ENCODE measurements around the gene RPL35. TPM values are rescaled to one million over a fixed set of nuclear protein-coding genes. Genes with fewer than 3 reads are reported as not detected.

RPL35 gene
- total and polyA plus RNA-seq, 2 donors from 2014 or later: 910 to 2,355 TPM

DNA sequence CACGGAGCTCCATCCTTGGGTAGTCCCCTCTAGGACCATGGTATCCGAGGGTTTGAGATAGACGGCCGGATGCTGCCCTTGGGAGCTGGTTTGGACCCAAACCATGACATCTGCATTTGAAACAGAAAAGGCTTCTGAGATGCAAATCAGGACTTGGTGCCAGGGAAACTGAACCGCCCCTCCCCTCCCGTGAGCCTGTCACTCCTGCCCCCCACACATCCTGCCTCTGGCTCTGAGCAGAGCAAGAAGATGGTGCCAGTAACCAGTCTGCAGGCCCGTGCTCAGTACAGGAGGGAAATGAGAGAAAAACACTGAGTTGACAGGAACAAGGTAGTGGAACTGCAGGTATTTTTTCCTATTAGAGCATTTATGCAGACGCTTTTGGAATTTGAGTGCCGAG, 18.7 kb upstream of the RPL35 start:
- H3K36me3 ChIP-seq (ENCODE audit: control insufficient read depth in 2 of 3, insufficient read depth in 3 of 3, low read length in 3 of 3): peaks cover 2 to 34% (median 24%) of the 10 kb centered on the region in 3 donors
- no peak overlapping the region for H3K9ac ChIP-seq (ENCODE audit: low read length in 3 of 3)
- no peak overlapping the region for H3K27ac ChIP-seq (ENCODE audit: low read depth in 2 of 2, low read length in 2 of 2)
- TF ChIP-seq, protein P1, sequence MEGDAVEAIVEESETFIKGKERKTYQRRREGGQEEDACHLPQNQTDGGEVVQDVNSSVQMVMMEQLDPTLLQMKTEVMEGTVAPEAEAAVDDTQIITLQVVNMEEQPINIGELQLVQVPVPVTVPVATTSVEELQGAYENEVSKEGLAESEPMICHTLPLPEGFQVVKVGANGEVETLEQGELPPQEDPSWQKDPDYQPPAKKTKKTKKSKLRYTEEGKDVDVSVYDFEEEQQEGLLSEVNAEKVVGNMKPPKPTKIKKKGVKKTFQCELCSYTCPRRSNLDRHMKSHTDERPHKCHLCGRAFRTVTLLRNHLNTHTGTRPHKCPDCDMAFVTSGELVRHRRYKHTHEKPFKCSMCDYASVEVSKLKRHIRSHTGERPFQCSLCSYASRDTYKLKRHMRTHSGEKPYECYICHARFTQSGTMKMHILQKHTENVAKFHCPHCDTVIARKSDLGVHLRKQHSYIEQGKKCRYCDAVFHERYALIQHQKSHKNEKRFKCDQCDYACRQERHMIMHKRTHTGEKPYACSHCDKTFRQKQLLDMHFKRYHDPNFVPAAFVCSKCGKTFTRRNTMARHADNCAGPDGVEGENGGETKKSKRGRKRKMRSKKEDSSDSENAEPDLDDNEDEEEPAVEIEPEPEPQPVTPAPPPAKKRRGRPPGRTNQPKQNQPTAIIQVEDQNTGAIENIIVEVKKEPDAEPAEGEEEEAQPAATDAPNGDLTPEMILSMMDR (IDR thresholded peaks at IDR 0.05; ENCODE audit: borderline replicate concordance, extremely low read depth, insufficient read depth): no peak
- no peak for FAIRE-seq
- intact Hi-C loops (cut with DNase I): no loop called here
- H3K4me1 ChIP-seq (ENCODE audit: control insufficient read depth in 2 of 3, insufficient read depth in 2 of 3, low read depth in 1 of 3, low read length in 3 of 3): no peaks in the 10 kb centered on the region
- DNase-seq: no peak
- H3K27me3 ChIP-seq (ENCODE audit: control insufficient read depth, insufficient read depth, low read length): no peaks in the 10 kb centered on the region
- no peaks in the 10 kb centered on the region for H3K9me3 ChIP-seq (ENCODE audit: control insufficient read depth in 2 of 3, insufficient read depth in 1 of 3, low read length in 3 of 3)
- no peak overlapping the region for H3K4me3 ChIP-seq (ENCODE audit: low read length in 3 of 3)

DNA sequence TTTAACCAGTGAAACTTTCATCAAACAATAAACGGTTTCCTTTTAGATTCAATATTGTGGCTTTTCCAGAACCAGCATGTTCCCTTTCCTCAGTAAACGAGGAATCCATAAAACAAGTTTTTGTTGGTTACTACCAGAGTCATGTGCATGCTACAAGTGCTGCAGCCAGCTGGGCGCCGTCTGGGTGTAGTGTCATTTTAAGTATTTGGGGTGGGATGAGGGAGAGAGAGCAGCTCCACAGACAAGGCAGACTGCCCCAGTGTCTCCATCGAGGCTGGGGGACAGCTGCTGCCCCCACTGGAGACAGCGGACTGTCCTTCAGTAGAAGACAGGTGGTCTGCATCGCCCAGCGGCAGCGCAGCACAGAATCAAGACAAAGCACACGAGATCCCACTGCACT, 17.5 kb upstream of the RPL35 start:
- TF ChIP-seq, protein P1 (IDR thresholded peaks at IDR 0.05; ENCODE audit: borderline replicate concordance, extremely low read depth, insufficient read depth): no peak
- no peak overlapping the region for H3K4me3 ChIP-seq (ENCODE audit: low read length in 3 of 3)
- no peak overlapping the region for H3K9ac ChIP-seq (ENCODE audit: low read length in 3 of 3)
- intact Hi-C loops (cut with DNase I): no loop called here
- no peaks in the 10 kb centered on the region for H3K27me3 ChIP-seq (ENCODE audit: control insufficient read depth, insufficient read depth, low read length)
- no peak overlapping the region for H3K27ac ChIP-seq (ENCODE audit: low read depth in 2 of 2, low read length in 2 of 2)
- FAIRE-seq (no peak), DNase-seq (peak in 4 of 5 donors; percentile 53 to 92 (median 72))
- H3K4me1 ChIP-seq (ENCODE audit: control insufficient read depth in 2 of 3, insufficient read depth in 2 of 3, low read depth in 1 of 3, low read length in 3 of 3): no peaks in the 10 kb centered on the region
- no peaks in the 10 kb centered on the region for H3K9me3 ChIP-seq (ENCODE audit: control insufficient read depth in 2 of 3, insufficient read depth in 1 of 3, low read length in 3 of 3)
- H3K36me3 ChIP-seq (ENCODE audit: control insufficient read depth in 2 of 3, insufficient read depth in 3 of 3, low read length in 3 of 3): peaks cover 2 to 40% (median 32%) of the 10 kb centered on the region in 3 donors

DNA sequence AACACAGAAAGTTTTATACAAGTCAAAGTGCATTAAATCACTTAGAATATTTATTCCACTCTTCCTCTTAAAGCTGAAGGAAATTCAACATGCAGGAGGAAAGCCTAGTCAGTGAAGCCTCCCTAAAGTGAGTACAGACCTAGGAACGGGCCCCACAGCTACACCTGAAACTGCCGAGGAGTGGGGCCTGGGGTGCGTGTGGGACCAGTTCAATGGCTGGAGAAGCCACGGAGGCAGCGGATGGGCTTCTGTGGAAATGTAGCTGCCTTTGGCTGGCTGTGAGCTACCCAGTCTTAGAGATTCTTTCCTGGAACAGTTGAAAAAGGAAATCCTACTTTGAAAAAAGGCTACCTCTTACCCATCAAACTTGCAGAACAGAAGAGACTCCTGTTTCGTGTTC, 16.8 kb upstream of the RPL35 start:
- no peak for FAIRE-seq

More for the DNA sequence above, 16.8 kb upstream of the RPL35 start:
- peaks cover 2 to 45% (median 32%) of the 10 kb centered on the region in 3 donors for H3K36me3 ChIP-seq (ENCODE audit: control insufficient read depth in 2 of 3, insufficient read depth in 3 of 3, low read length in 3 of 3)
- no peak overlapping the region for H3K9ac ChIP-seq (ENCODE audit: low read length in 3 of 3)
- DNase-seq: peak in 1 of 5 donors; percentile 53
- H3K27me3 ChIP-seq (ENCODE audit: control insufficient read depth, insufficient read depth, low read length): no peaks in the 10 kb centered on the region
- no peaks in the 10 kb centered on the region for H3K9me3 ChIP-seq (ENCODE audit: control insufficient read depth in 2 of 3, insufficient read depth in 1 of 3, low read length in 3 of 3)
- H3K4me1 ChIP-seq (ENCODE audit: control insufficient read depth in 2 of 3, insufficient read depth in 2 of 3, low read depth in 1 of 3, low read length in 3 of 3): no peaks in the 10 kb centered on the region
- intact Hi-C loops (cut with DNase I): no loop called here
- no peak overlapping the region for H3K4me3 ChIP-seq (ENCODE audit: low read length in 3 of 3)
- H3K27ac ChIP-seq (ENCODE audit: low read depth in 2 of 2, low read length in 2 of 2): no peak overlapping the region
- TF ChIP-seq, protein P1 (IDR thresholded peaks at IDR 0.05; ENCODE audit: borderline replicate concordance, extremely low read depth, insufficient read depth): no peak
